ENCODE results near the gene SMPD2.

Gene SMPD2

DNA sequence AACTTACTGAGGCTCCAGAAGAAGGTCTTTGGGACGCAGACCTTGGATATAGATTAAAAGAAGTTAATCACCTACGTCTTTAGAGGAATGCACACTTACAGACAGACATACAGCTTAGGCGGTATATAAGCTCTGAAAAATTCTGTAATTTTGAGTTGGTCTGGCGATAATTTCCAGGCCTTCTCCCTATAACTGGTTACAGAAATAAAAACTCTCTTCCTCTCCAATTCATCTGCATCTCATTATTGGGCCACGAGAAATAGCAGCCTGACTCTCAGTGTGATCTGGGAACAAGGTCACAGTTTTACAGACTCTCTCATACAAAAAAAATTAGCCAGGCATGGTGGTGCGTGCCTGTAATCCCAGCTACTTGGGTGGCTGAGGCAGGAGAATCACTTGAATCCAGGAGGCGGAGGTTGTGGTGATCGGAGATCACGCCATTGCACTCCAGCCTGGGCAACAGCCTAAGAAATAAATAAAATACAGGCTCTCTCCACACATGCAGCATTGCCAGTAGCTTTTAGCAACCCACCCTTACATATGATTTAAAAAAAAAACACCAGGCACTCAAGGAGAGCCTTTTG is 37.8 kb downstream of the SMPD2 start:
- H3K4me1 ChIP-seq (ENCODE audit: control insufficient read depth in 1 of 2, insufficient read depth in 2 of 2, low read length in 2 of 2), result peaks cover 17 to 51% of the 10 kb centered on the region in 2 donors

DNA sequence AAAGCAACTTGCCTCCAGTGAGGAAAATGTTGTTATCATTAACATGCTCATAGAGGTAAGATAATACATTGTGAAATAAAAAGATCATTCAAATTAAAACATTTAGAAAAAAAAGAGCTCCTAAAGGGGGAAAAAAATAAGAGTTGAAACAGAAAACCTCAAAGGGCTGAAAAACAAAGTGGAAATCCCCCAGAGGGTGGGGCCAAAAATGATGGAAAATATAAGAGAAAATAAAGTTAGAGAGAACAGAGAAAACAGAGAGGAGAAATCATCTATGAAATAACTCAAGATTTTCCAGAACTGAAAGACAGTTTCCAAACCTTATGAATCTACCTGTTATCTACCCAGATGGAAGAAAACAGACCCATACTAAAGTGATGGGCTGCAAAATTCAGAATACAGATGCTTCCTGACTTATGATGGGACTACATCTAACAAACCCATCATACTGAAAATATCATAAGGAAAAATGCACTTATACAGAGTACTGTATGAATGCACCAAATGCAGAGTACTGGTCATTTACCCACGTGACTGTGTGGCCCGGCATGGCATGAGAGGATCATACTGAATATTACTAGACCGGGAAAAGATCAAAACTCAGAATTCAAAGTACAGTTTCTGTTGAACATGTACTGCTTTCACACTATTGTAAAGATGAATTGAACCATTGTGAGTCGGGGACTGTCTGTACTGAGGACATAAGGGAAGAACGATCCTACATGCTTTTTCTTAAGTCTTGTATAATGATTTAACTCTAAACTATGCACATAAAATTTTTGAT is 38.5 kb downstream of the SMPD2 start:
- H3K4me3 ChIP-seq (ENCODE audit: low read depth in 1 of 2, low read length in 2 of 2), result peak overlapping the region; percentile 24 to 37
- H3K27me3 ChIP-seq (ENCODE audit: low read depth, low read length), result no peaks in the 10 kb centered on the region
- no peaks in the 10 kb centered on the region for H3K9me3 ChIP-seq (ENCODE audit: control insufficient read depth in 1 of 2, low read length in 2 of 2)
- H3K27ac ChIP-seq (ENCODE audit: low read length), result peak overlapping the region; percentile 33
- H3K36me3 ChIP-seq (ENCODE audit: control insufficient read depth in 1 of 2, insufficient read depth in 2 of 2, low read length in 2 of 2), result peaks cover 21 to 39% of the 10 kb centered on the region in 2 donors
- peaks cover 17 to 51% of the 10 kb centered on the region in 2 donors for H3K4me1 ChIP-seq (ENCODE audit: control insufficient read depth in 1 of 2, insufficient read depth in 2 of 2, low read length in 2 of 2)

More for the DNA sequence above, 37.8 kb downstream of the SMPD2 start:
- peak overlapping the region in 1 of 2 donors; percentile 24 for H3K4me3 ChIP-seq (ENCODE audit: low read depth in 1 of 2, low read length in 2 of 2)
- no peaks in the 10 kb centered on the region for H3K27me3 ChIP-seq (ENCODE audit: low read depth, low read length)
- H3K27ac ChIP-seq (ENCODE audit: low read length), result no peak overlapping the region
- no peaks in the 10 kb centered on the region for H3K9me3 ChIP-seq (ENCODE audit: control insufficient read depth in 1 of 2, low read length in 2 of 2)
- H3K36me3 ChIP-seq (ENCODE audit: control insufficient read depth in 1 of 2, insufficient read depth in 2 of 2, low read length in 2 of 2), result peaks cover 24 to 46% of the 10 kb centered on the region in 2 donors

- Histone ChIP-seq H3K9me3 (ENCODE audit: control insufficient read depth in 1 of 2, low read length in 2 of 2) (no peaks in the 10 kb centered on the region), H3K27me3 (ENCODE audit: low read depth, low read length) (no peaks in the 10 kb centered on the region), H3K4me1 (ENCODE audit: control insufficient read depth in 1 of 2, insufficient read depth in 2 of 2, low read length in 2 of 2) (peaks cover 17 to 51% of the 10 kb centered on the region in 2 donors), H3K27ac (ENCODE audit: low read length) (no peak overlapping the region), H3K4me3 (ENCODE audit: low read depth in 1 of 2, low read length in 2 of 2) (peak overlapping the region; percentile 7 to 18), H3K36me3 (ENCODE audit: control insufficient read depth in 1 of 2, insufficient read depth in 2 of 2, low read length in 2 of 2) (peaks cover 14 to 24% of the 10 kb centered on the region in 2 donors)
These were observed 40.5 kb downstream of the SMPD2 start for GRCh38 chr6:109480993-109481480.

GRCh38 chr6:109482905-109483734 is 42.6 kb downstream of the SMPD2 start, which contains the start of gene ZBTB24:
Gene ZBTB24, minus strand, starts transcription at chr6:109483219. Its CDS starts 1,193 bp downstream, at chr6:109482026.
- Histone ChIP-seq H3K9me3 (ENCODE audit: control insufficient read depth in 1 of 2, low read length in 2 of 2) (no peaks in the 10 kb centered on the region), H3K4me1 (ENCODE audit: control insufficient read depth in 1 of 2, insufficient read depth in 2 of 2, low read length in 2 of 2) (peaks cover 17 to 42% of the 10 kb centered on the region in 2 donors), H3K27ac (ENCODE audit: low read length) (peak within 1 kb of the TSS; percentile 37), H3K4me3 (ENCODE audit: low read depth in 1 of 2, low read length in 2 of 2) (peak within 1 kb of the TSS; percentile 87 to 98), H3K36me3 (ENCODE audit: control insufficient read depth in 1 of 2, insufficient read depth in 2 of 2, low read length in 2 of 2) (peaks cover 9% of the 10 kb centered on the region in 2 donors), H3K27me3 (ENCODE audit: low read depth, low read length) (no peaks in the 10 kb centered on the region)

DNA sequence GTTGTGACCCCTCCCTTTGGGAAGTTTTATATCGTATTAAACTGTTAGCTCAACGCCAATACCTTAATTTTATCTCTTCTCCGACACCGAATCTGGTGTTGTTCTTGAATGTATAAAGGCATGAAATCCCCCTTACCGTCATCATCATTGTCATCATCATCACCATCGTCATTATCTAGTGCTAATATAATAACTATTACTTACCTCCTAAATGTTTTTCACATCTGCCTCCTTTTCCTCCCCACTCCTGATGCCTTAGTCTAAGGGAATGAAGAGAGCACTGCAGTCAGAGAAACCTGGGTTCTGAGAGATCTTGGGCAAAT is 43.2 kb downstream of the SMPD2 start:
- peaks cover 16 to 37% of the 10 kb centered on the region in 2 donors for H3K4me1 ChIP-seq (ENCODE audit: control insufficient read depth in 1 of 2, insufficient read depth in 2 of 2, low read length in 2 of 2)
- H3K4me3 ChIP-seq (ENCODE audit: low read depth in 1 of 2, low read length in 2 of 2), result peak overlapping the region; percentile 49 to 54
- H3K27ac ChIP-seq (ENCODE audit: low read length), result peak overlapping the region; percentile 17

GRCh38 chr6:109484122-109484521 is 43.6 kb downstream of the SMPD2 start:
- Histone ChIP-seq H3K4me3 (ENCODE audit: low read depth in 1 of 2, low read length in 2 of 2) (peak overlapping the region in 1 of 2 donors; percentile 54), H3K27me3 (ENCODE audit: low read depth, low read length) (no peaks in the 10 kb centered on the region), H3K27ac (ENCODE audit: low read length) (no peak overlapping the region), H3K4me1 (ENCODE audit: control insufficient read depth in 1 of 2, insufficient read depth in 2 of 2, low read length in 2 of 2) (peaks cover 12 to 33% of the 10 kb centered on the region in 2 donors), H3K36me3 (ENCODE audit: control insufficient read depth in 1 of 2, insufficient read depth in 2 of 2, low read length in 2 of 2) (peaks cover 9% of the 10 kb centered on the region in 2 donors), H3K9me3 (ENCODE audit: control insufficient read depth in 1 of 2, low read length in 2 of 2) (no peaks in the 10 kb centered on the region)

More for the DNA sequence above, 43.2 kb downstream of the SMPD2 start:
- Histone ChIP-seq H3K27me3 (ENCODE audit: low read depth, low read length) (no peaks in the 10 kb centered on the region), H3K9me3 (ENCODE audit: control insufficient read depth in 1 of 2, low read length in 2 of 2) (no peaks in the 10 kb centered on the region), H3K36me3 (ENCODE audit: control insufficient read depth in 1 of 2, insufficient read depth in 2 of 2, low read length in 2 of 2) (peaks cover 9% of the 10 kb centered on the region in 2 donors)

- H3K27me3 ChIP-seq (ENCODE audit: low read depth, low read length), result no peaks in the 10 kb centered on the region
- H3K27ac ChIP-seq (ENCODE audit: low read length), result no peak overlapping the region
- no peak overlapping the region for H3K4me3 ChIP-seq (ENCODE audit: low read depth in 1 of 2, low read length in 2 of 2)
- no peaks in the 10 kb centered on the region for H3K9me3 ChIP-seq (ENCODE audit: control insufficient read depth in 1 of 2, low read length in 2 of 2)
- H3K4me1 ChIP-seq (ENCODE audit: control insufficient read depth in 1 of 2, insufficient read depth in 2 of 2, low read length in 2 of 2), result peaks cover 9 to 20% of the 10 kb centered on the region in 2 donors
- peaks cover 9% of the 10 kb centered on the region in 2 donors for H3K36me3 ChIP-seq (ENCODE audit: control insufficient read depth in 1 of 2, insufficient read depth in 2 of 2, low read length in 2 of 2)
These were observed 44.9 kb downstream of the SMPD2 start for GRCh38 chr6:109485266-109485935.

DNA sequence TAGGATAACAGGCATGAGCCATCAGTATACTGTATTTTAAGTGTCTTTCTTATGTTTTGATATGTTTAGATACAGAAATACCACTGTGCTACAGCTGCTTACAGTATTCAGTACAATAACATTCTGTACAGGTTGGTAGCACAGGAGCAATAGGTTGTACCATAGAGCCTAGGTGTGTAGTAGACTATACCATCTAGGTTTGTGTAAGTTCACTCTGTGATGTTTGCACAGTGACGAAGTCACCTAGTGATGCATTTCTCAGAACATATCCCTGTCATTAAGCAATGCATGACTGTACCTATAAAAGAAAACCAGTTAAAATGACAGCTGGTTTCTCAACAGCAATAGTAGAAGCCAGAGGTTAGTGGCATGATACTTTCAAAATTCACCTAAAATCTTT is 45.5 kb downstream of the SMPD2 start:
- Histone ChIP-seq H3K36me3 (ENCODE audit: control insufficient read depth in 1 of 2, insufficient read depth in 2 of 2, low read length in 2 of 2) (peaks cover 4 to 8% of the 10 kb centered on the region in 2 donors), H3K9me3 (ENCODE audit: control insufficient read depth in 1 of 2, low read length in 2 of 2) (no peaks in the 10 kb centered on the region), H3K4me3 (ENCODE audit: low read depth in 1 of 2, low read length in 2 of 2) (no peak overlapping the region), H3K27me3 (ENCODE audit: low read depth, low read length) (no peaks in the 10 kb centered on the region), H3K27ac (ENCODE audit: low read length) (no peak overlapping the region), H3K4me1 (ENCODE audit: control insufficient read depth in 1 of 2, insufficient read depth in 2 of 2, low read length in 2 of 2) (peaks cover 4 to 14% of the 10 kb centered on the region in 2 donors)

DNA sequence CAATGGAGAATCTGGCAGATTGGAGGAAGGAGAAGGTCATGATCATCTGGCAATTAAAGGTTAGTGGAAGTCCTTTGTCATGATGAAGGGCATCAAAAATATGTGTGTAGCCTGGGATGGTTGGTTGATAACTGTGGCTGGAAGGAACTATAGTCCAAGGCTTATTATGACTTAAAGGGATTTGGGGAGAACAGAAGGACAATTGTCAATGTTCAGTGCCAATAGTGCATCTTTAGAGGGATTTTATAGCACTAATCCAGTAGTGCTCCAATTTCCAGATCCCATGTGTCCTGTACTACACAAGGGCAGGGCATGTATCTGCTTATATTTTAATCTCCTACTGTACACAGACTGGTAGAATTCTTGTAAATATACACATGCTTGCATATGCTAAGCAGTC is 47.5 kb downstream of the SMPD2 start:
- Histone ChIP-seq H3K4me1 (ENCODE audit: control insufficient read depth in 1 of 2, insufficient read depth in 2 of 2, low read length in 2 of 2) (no peaks in the 10 kb centered on the region), H3K9me3 (ENCODE audit: control insufficient read depth in 1 of 2, low read length in 2 of 2) (no peaks in the 10 kb centered on the region), H3K4me3 (ENCODE audit: low read depth in 1 of 2, low read length in 2 of 2) (no peak overlapping the region), H3K36me3 (ENCODE audit: control insufficient read depth in 1 of 2, insufficient read depth in 2 of 2, low read length in 2 of 2) (no peaks in the 10 kb centered on the region), H3K27me3 (ENCODE audit: low read depth, low read length) (no peaks in the 10 kb centered on the region), H3K27ac (ENCODE audit: low read length) (no peak overlapping the region)

- H3K27ac ChIP-seq (ENCODE audit: low read length), result no peak overlapping the region
These were observed 50.2 kb downstream of the SMPD2 start for GRCh38 chr6:109490713-109491112.

More at GRCh38 chr6:109490713-109491112, 50.2 kb downstream of the SMPD2 start:
- Histone ChIP-seq H3K27me3 (ENCODE audit: low read depth, low read length) (no peaks in the 10 kb centered on the region), H3K4me1 (ENCODE audit: control insufficient read depth in 1 of 2, insufficient read depth in 2 of 2, low read length in 2 of 2) (no peaks in the 10 kb centered on the region), H3K36me3 (ENCODE audit: control insufficient read depth in 1 of 2, insufficient read depth in 2 of 2, low read length in 2 of 2) (no peaks in the 10 kb centered on the region), H3K4me3 (ENCODE audit: low read depth in 1 of 2, low read length in 2 of 2) (no peak overlapping the region), H3K9me3 (ENCODE audit: control insufficient read depth in 1 of 2, low read length in 2 of 2) (no peaks in the 10 kb centered on the region)
